Hepatocyte (in vitro differentiated cells): ENCODE measurements around the gene MIF. TPM values are rescaled to one million over a fixed set of nuclear protein-coding genes. Genes with fewer than 3 reads are reported as not detected.

Source experiments
- DNase-seq: peaks from one replicate; pipeline ENCODE4 v3.0.0-alpha.2; 2016; ENCODE audit warnings: low spot score
- H2AFZ ChIP-seq: fragments of 200-600 bp; sonication (generic); 2 replicates; pipeline ENCODE4 v1.6.0; 2016; ENCODE audit warnings: antibody characterized with exemption, mild to moderate bottlenecking
- H3K27ac ChIP-seq: fragments of 200-600 bp; sonication (generic); 2 replicates; pipeline ENCODE4 v1.5.1; 2016; ENCODE audit warnings: mild to moderate bottlenecking
- H3K27me3 ChIP-seq: fragments of 200-600 bp; sonication (generic); 2 replicates; pipeline ENCODE4 v1.6.1; 2016
- H3K36me3 ChIP-seq: fragments of 200-600 bp; sonication (generic); replicated peaks from 2 replicates; pipeline ENCODE4 v1.5.1; 2016; ENCODE audit warnings: low read depth; ENCODE audit not compliant: insufficient read depth
- H3K4me1 ChIP-seq: fragments of 200-600 bp; sonication (generic); 2 replicates; pipeline ENCODE4 v1.5.1; 2016; ENCODE audit warnings: mild to moderate bottlenecking, moderate library complexity; ENCODE audit not compliant: insufficient read depth
- H3K4me2 ChIP-seq: fragments of 200-600 bp; sonication (generic); 2 replicates; pipeline ENCODE4 v1.6.0; 2016
- H3K4me3 ChIP-seq: fragments of 200-600 bp; sonication (generic); 2 replicates; pipeline ENCODE4 v1.5.1; 2016; ENCODE audit warnings: mild to moderate bottlenecking
- H3K79me2 ChIP-seq: fragments of 200-600 bp; sonication (generic); 2 replicates; pipeline ENCODE4 v1.6.0; 2017; ENCODE audit warnings: mild to moderate bottlenecking
- H3K9me2 ChIP-seq: fragments of 200-600 bp; sonication (generic); replicated peaks from 2 replicates; pipeline ENCODE4 v1.6.0; 2017; ENCODE audit warnings: mild to moderate bottlenecking; ENCODE audit not compliant: insufficient read depth
- H3K9me3 ChIP-seq: fragments of 200-600 bp; sonication (generic); 2 replicates; pipeline ENCODE4 v1.5.1; 2016; ENCODE audit warnings: low read depth, mild to moderate bottlenecking
- H4K20me1 ChIP-seq: fragments of 200-600 bp; sonication (generic); 2 replicates; pipeline ENCODE4 v1.6.0; 2016; ENCODE audit warnings: mild to moderate bottlenecking; ENCODE audit not compliant: insufficient read depth, poor library complexity, severe bottlenecking
- CTCF ChIP-seq: fragments of 200-600 bp; sonication (generic); IDR thresholded peaks from 2 replicates; pipeline ENCODE4 v1.5.1; 2016; ENCODE audit warnings: antibody characterized with exemption, mild to moderate bottlenecking; ENCODE audit not compliant: poor library complexity
- EZH2 ChIP-seq: fragments of 200-600 bp; sonication (generic); IDR thresholded peaks from 2 replicates; pipeline ENCODE4 v1.6.1; 2016; ENCODE audit warnings: antibody characterized with exemption, mild to moderate bottlenecking, borderline replicate concordance
- EZH2phosphoT487 ChIP-seq: fragments of 200-600 bp; sonication (generic); IDR thresholded peaks from one replicate; pipeline ENCODE4 v1.6.1; 2018; ENCODE audit warnings: antibody characterized with exemption, mild to moderate bottlenecking, low read depth, moderate library complexity; ENCODE audit not compliant: unreplicated experiment, severe bottlenecking
- WGBS: methylation state at CpG from one replicate; pipeline ENCODE4 v1.1.6; 2016; ENCODE audit warnings: low lambda C conversion rate; ENCODE audit errors: missing lambda C conversion rate; 5-methylcytosine and 5-hydroxymethylcytosine counted together
- polyA plus RNA-seq: library from polyadenylated mRNA; unstranded; fragments of >200 nt; fragmentation: Nextera tagmentation; extraction: Ambion mirVana; gene quantifications from 2 replicates; pipeline ENCODE4 v1.2.1, GENCODE V29; 2016
- total RNA-seq: library from RNA; depleted of rRNA; stranded (reverse); fragments of >200 nt; gene quantifications from 2 replicates; pipeline ENCODE4 v1.2.3, GENCODE V29; 2014

MIF gene
- total and polyA plus RNA-seq, 2 experiments from 2014 or later = 240 to 2,070 TPM

GRCh38 chr22:23893121-23893944 is 850 bp upstream of the MIF start:
- no peak for TF ChIP-seq CTCF
- TF ChIP-seq EZH2 = no peak
- TF ChIP-seq EZH2phosphoT487 = no peak
- WGBS = 35% methylated on average over 11 of the region's 11 CpGs
- Histone ChIP-seq H3K27ac (peak overlapping the region; percentile 99), H2AFZ (peak overlapping the region; percentile 28), H3K4me2 (peak overlapping the region; percentile 94), H3K27me3 (no peaks in the 10 kb centered on the region), H3K9me3 (no peaks in the 10 kb centered on the region), H3K9me2 (no peaks in the 10 kb centered on the region), H4K20me1 (peaks cover 7% of the 10 kb centered on the region), H3K79me2 (peaks cover 20% of the 10 kb centered on the region), H3K36me3 (no peaks in the 10 kb centered on the region), H3K4me3 (peak overlapping the region; percentile 26), H3K4me1 (peaks cover 15% of the 10 kb centered on the region)
- peak; percentile 51 for DNase-seq

GRCh38 chr22:23894710-23895598 is 771 bp downstream of the MIF start:
- Histone ChIP-seq H4K20me1 (peaks cover 7% of the 10 kb centered on the region), H3K9me3 (no peaks in the 10 kb centered on the region), H3K36me3 (no peaks in the 10 kb centered on the region), H3K27me3 (no peaks in the 10 kb centered on the region), H3K4me1 (peaks cover 15% of the 10 kb centered on the region), H3K27ac (peak overlapping the region; percentile 99), H2AFZ (peak overlapping the region; percentile 41), H3K9me2 (no peaks in the 10 kb centered on the region), H3K79me2 (peaks cover 20% of the 10 kb centered on the region), H3K4me2 (peak overlapping the region; percentile 94), H3K4me3 (peak overlapping the region; percentile 89)
- WGBS = under 1% methylated on average over 58 of the region's 79 CpGs
- DNase-seq = peak; percentile 92
- TF ChIP-seq EZH2phosphoT487 = no peak
- TF ChIP-seq EZH2 = no peak
- TF ChIP-seq CTCF = no peak

GRCh38 chr22:23895599-23896144 is 1.5 kb downstream of the MIF start:
- Histone ChIP-seq H3K27me3 (no peaks in the 10 kb centered on the region), H2AFZ (no peak overlapping the region), H3K4me1 (peaks cover 15% of the 10 kb centered on the region), H3K4me2 (peak overlapping the region; percentile 94), H3K27ac (peak overlapping the region; percentile 99), H3K4me3 (peak overlapping the region; percentile 89), H3K9me3 (no peaks in the 10 kb centered on the region), H3K79me2 (peaks cover 20% of the 10 kb centered on the region), H4K20me1 (peaks cover 7% of the 10 kb centered on the region), H3K36me3 (no peaks in the 10 kb centered on the region), H3K9me2 (no peaks in the 10 kb centered on the region)
- TF ChIP-seq CTCF (no peak), EZH2phosphoT487 (no peak), EZH2 (no peak)
- WGBS = 91% methylated on average over 13 of the region's 16 CpGs
- no peak for DNase-seq
